GDM1 (cell line): ENCODE results near the gene KANK4.

Source experiments
- DNase-seq: peaks from one replicate; lab custom pipeline; 2025; lab: John Stamatoyannopoulos, UW

The KANK4 gene

DNA sequence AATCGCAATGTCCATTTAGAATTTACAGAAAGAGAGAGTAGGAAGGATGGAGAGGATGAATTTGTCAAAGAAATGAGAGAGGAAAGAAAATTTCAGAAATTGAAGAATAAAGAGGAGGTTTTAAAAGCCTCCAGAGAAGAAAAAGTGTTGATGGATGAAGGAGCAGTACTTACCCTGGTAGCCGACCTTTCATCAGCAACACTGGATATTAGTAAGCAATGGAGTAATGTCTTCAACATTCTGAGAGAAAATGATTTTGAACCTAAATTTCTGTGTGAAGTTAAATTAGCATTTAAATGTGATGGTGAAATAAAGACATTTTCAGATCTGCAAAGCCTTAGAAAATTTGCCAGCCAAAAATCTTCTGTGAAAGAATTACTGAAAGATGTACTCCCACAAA, 112.0 kb downstream of the KANK4 start:
- DNase-seq: no peak

DNA sequence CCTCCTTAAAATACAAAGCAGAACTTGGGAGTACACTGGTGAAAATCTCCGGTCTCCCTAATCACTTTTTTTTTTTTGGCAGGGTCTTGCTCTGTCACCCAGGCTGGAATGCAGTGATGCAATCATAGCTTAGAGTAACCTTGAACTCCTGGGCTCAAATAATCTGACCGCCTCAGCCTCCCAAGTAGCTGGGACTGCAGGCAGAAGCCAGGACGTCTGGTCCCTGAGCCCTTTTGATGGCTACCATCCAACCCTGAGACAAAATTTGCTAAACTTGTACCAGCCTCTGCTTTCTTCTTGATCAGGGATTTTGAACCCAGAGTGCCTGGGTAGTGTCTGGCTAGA, 120.5 kb downstream of the KANK4 start:
- no peak for DNase-seq

DNA sequence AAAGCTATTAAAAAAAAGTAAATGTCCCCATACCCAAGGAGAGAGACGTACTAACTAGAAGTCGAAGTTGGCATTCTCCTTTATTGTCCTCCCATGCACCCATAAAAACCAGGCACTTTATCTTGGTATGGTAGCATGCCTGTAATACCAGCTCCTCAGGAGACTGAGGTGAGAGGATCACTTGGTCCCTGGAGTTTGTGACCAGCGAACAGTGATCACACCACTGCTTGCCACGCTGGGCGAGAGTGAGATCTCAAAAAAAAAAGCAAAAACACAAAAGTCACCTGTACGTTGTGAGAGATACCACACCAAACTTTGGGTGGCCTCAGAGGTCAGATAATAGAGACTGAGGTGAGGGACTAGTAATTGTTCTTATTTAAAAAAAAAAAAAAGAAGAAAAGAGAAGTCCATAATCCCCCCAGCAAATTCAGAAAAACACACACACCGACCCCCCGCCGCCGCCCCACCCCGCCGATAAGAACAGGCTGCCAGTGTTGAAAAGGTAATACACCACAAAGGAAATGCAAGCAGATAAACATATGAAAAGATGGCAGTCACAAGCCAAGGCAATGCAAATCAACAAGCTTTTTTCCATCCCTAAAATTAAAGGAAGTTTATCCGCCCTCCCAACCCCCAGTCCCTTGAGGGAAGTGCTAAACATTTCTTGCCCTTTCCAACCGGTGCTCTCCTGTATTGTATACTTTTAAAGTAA, 121.0 kb downstream of the KANK4 start:
- no peak for DNase-seq

DNA sequence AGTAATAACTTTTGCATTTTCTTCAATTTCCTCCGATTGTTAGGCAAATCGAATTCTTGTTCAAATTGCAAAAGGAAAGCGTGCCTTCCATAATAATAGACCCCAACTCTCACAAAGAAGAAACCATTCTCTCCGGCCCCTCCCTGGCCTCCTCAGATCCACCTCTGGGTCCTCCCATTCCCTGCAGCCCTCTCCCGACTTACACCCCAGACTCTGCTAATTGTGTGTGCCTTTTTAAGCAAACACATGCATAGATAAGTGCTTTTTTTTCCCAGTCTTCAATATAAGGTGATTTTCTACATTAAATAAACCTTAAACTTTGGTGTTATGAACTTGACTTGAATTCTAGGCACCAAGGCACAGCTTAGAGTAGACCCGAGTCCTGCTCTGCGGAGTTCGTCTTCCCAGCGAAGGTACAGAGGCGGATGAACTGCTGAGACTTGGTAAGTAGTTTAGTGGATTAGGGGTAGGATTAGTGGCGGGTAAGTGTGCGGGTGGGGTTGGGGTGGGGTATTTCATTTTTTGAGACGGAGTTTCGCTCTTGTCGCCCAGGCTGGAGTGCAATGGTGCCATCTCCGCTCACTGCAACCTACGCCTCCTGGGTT, 123.0 kb downstream of the KANK4 start:
- no peak for DNase-seq

- DNase-seq: no peak
Measured at GRCh38 chr1:62194651-62195544, 124.3 kb downstream of the KANK4 start, which contains the start of gene L1TD1. Gene L1TD1, plus strand, starts transcription at chr1:62194849. Its CDS starts 11,780 bp downstream, at chr1:62206629.

- no peak for DNase-seq
Measured at GRCh38 chr1:62188111-62188510, 131.1 kb downstream of the KANK4 start.

GRCh38 chr1:62187548-62187947, 131.7 kb downstream of the KANK4 start:
- DNase-seq: no peak
